Neural cell (in vitro differentiated cells): ENCODE results near the gene NUDC. TPM values are rescaled to one million over a fixed set of nuclear protein-coding genes. Genes with fewer than 3 reads are reported as not detected.
A peak's percentile ranks its signal among the peaks of the same experiment; 100 is the strongest.

Experiments used
- H2AFZ ChIP-seq: fragments of 200-600, 300-800 bp; sonication (generic), shearing (Covaris generic); 2 replicates; pipeline ENCODE4 v1.6.0; 2014; ENCODE audit warnings: low read depth, mild to moderate bottlenecking, antibody characterized with exemption, low read length, moderate library complexity
- H3F3A ChIP-seq: fragments of 200-600 bp; shearing (Covaris generic); 2 replicates; pipeline ENCODE4 v1.6.1; 2016; ENCODE audit warnings: mild to moderate bottlenecking, moderate library complexity, mixed read lengths, antibody characterized with exemption, low read length; ENCODE audit not compliant: insufficient read depth, poor library complexity, severe bottlenecking
- H3K27ac ChIP-seq: fragments of 200-600, 300-800 bp; sonication (generic), shearing (Covaris generic); 2 replicates; pipeline ENCODE4 v1.5.1; 2014; ENCODE audit warnings: mild to moderate bottlenecking, low read length, moderate library complexity
- H3K27me3 ChIP-seq: fragments of 300-800, 200-600 bp; sonication (generic), shearing (Covaris generic); 2 replicates; pipeline ENCODE4 v1.6.0; 2014; ENCODE audit warnings: mild to moderate bottlenecking, low read depth, low read length, moderate library complexity; ENCODE audit not compliant: insufficient read depth
- H3K36me3 ChIP-seq: fragments of 300-800, 200-600 bp; sonication (generic), shearing (Covaris generic); 2 replicates; pipeline ENCODE4 v1.5.1; 2014; ENCODE audit warnings: mild to moderate bottlenecking, antibody characterized with exemption, low read length, moderate library complexity; ENCODE audit not compliant: insufficient read depth
- H3K4me2 ChIP-seq: fragments of 300-800, 200-600 bp; sonication (generic), shearing (Covaris generic); 2 replicates; pipeline ENCODE4 v1.6.0; 2014; ENCODE audit warnings: mild to moderate bottlenecking, low read length
- H3K4me3 ChIP-seq: fragments of 300-800, 200-600 bp; sonication (generic), shearing (Covaris generic); 2 replicates; pipeline ENCODE4 v1.5.1; 2014; ENCODE audit warnings: mild to moderate bottlenecking, low read length, moderate library complexity
- H3K79me2 ChIP-seq: fragments of 200-600 bp; shearing (Covaris generic); replicated peaks from 2 replicates; pipeline ENCODE4 v1.6.0; 2014; ENCODE audit warnings: mild to moderate bottlenecking, low read length, moderate library complexity; ENCODE audit not compliant: insufficient read depth
- H3K9ac ChIP-seq: fragments of 300-800, 200-600 bp; sonication (generic), shearing (Covaris generic); 2 replicates; pipeline ENCODE4 v1.6.1; 2016; ENCODE audit warnings: mild to moderate bottlenecking, low read length, mixed read lengths
- H3K9me2 ChIP-seq: fragments of 200-600 bp; shearing (Covaris generic); 2 replicates; pipeline ENCODE4 v1.6.1; 2016; ENCODE audit warnings: mild to moderate bottlenecking, low read length, mixed read lengths; ENCODE audit not compliant: insufficient read depth
- H3K9me3 ChIP-seq: fragments of 200-600, 300-800 bp; sonication (generic), shearing (Covaris generic); 2 replicates; pipeline ENCODE4 v1.6.1; 2016; ENCODE audit warnings: mild to moderate bottlenecking, mixed run types, low read length, moderate library complexity, mixed read lengths
- H4K20me1 ChIP-seq: fragments of 200-600 bp; shearing (Covaris generic); 2 replicates; pipeline ENCODE4 v1.6.1; 2016; ENCODE audit warnings: mild to moderate bottlenecking, mixed run types; ENCODE audit not compliant: insufficient read depth
- EP300 ChIP-seq: fragments of 450-650 bp; conservative IDR thresholded peaks from 2 replicates; pipeline ENCODE4 v1.6.1; 2014; ENCODE audit warnings: antibody characterized with exemption, mild to moderate bottlenecking, moderate library complexity; ENCODE audit not compliant: poor library complexity, severe bottlenecking
- EZH2 ChIP-seq: fragments of 200-600, 300-800 bp; shearing (Covaris generic), sonication (generic); IDR thresholded peaks from 2 replicates; pipeline ENCODE4 v1.6.1; 2014; ENCODE audit warnings: antibody characterized with exemption, low read length, borderline replicate concordance, mild to moderate bottlenecking; ENCODE audit not compliant: insufficient read depth, poor library complexity, severe bottlenecking
- MXI1 ChIP-seq: fragments of 450-650 bp; conservative IDR thresholded peaks from 2 replicates; pipeline ENCODE4 v1.6.1; 2014; ENCODE audit warnings: antibody characterized with exemption, mild to moderate bottlenecking; ENCODE audit not compliant: poor library complexity, severe bottlenecking
- POLR2AphosphoS5 ChIP-seq: IDR thresholded peaks from 2 replicates; pipeline ENCODE4 v1.6.1; 2012
- RAD21 ChIP-seq: fragments of 450-650 bp; conservative IDR thresholded peaks from 2 replicates; pipeline ENCODE4 v1.6.1; 2014; ENCODE audit warnings: antibody characterized with exemption, mild to moderate bottlenecking, moderate library complexity
- SMC3 ChIP-seq: fragments of 450-650 bp; conservative IDR thresholded peaks from 2 replicates; pipeline ENCODE4 v1.6.1; 2014; ENCODE audit warnings: antibody characterized with exemption, mild to moderate bottlenecking, moderate library complexity; ENCODE audit not compliant: poor library complexity
- TAF1 ChIP-seq: IDR thresholded peaks from 2 replicates; pipeline ENCODE4 v1.6.1; 2012; ENCODE audit warnings: low read depth
- polyA plus RNA-seq: library from polyadenylated mRNA; depleted of rRNA; stranded (reverse); fragments of >200 nt; gene quantifications from 2 replicates; pipeline ENCODE4 v1.2.3, GENCODE V29; 2014
- TF ChIP-seq, protein P1 (sequence below): fragments of 450-650 bp; IDR thresholded peaks from 2 replicates; pipeline ENCODE4 v1.5.1; 2014; ENCODE audit warnings: antibody characterized with exemption, mild to moderate bottlenecking, moderate library complexity; ENCODE audit not compliant: poor library complexity, severe bottlenecking
- TF ChIP-seq, protein P2 (sequence below): IDR thresholded peaks from 2 replicates; pipeline ENCODE4 v1.6.1; 2012; ENCODE audit warnings: borderline replicate concordance

Gene NUDC
- polyA plus RNA-seq, 1 donor from 2014 or later = 20.6 TPM

- Histone ChIP-seq H3K79me2 (peaks cover 16% of the 10 kb centered on the region), H2AFZ (no peak overlapping the region), H3K27ac (no peak overlapping the region), H3K9me3 (no peaks in the 10 kb centered on the region), H3K9ac (peak overlapping the region; percentile 77), H3K27me3 (no peaks in the 10 kb centered on the region), H4K20me1 (no peaks in the 10 kb centered on the region), H3K4me3 (peak overlapping the region; percentile 80), H3K36me3 (no peaks in the 10 kb centered on the region), H3K4me2 (peak overlapping the region; percentile 65), H3F3A (no peaks in the 10 kb centered on the region), H3K9me2 (no peaks in the 10 kb centered on the region)
- TF ChIP-seq, protein P1, sequence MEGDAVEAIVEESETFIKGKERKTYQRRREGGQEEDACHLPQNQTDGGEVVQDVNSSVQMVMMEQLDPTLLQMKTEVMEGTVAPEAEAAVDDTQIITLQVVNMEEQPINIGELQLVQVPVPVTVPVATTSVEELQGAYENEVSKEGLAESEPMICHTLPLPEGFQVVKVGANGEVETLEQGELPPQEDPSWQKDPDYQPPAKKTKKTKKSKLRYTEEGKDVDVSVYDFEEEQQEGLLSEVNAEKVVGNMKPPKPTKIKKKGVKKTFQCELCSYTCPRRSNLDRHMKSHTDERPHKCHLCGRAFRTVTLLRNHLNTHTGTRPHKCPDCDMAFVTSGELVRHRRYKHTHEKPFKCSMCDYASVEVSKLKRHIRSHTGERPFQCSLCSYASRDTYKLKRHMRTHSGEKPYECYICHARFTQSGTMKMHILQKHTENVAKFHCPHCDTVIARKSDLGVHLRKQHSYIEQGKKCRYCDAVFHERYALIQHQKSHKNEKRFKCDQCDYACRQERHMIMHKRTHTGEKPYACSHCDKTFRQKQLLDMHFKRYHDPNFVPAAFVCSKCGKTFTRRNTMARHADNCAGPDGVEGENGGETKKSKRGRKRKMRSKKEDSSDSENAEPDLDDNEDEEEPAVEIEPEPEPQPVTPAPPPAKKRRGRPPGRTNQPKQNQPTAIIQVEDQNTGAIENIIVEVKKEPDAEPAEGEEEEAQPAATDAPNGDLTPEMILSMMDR = no peak
Measured at GRCh38 chr1:26922431-26922729, 837 bp downstream of the NUDC start.

DNA sequence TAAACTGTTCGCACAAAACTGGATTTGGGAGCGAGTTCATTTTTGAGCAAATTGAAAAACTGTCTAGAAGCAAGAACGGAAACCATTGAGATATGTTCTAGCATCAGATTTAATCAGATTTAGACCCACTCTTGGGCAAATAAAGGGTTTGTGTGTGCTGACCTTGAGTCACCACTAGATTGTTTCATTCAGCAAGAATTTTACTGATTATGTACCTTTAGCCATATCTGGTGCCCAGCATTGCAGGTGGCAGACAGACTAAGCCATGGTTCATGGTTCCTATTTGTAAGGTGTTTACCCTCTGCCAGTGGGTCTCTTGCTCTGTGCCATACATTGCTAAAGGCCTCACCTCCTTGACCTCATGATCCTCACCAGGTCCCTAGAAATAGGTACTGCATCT is 1.4 kb downstream of the NUDC start:
- Histone ChIP-seq H3K79me2 (peaks cover 16% of the 10 kb centered on the region), H3K9me3 (no peaks in the 10 kb centered on the region), H3K9me2 (no peaks in the 10 kb centered on the region), H3K27me3 (no peaks in the 10 kb centered on the region), H3F3A (no peaks in the 10 kb centered on the region), H3K36me3 (no peaks in the 10 kb centered on the region), H3K27ac (no peak overlapping the region), H3K4me2 (peak overlapping the region; percentile 65), H3K9ac (no peak overlapping the region), H2AFZ (no peak overlapping the region), H3K4me3 (peak overlapping the region; percentile 80), H4K20me1 (no peaks in the 10 kb centered on the region)
- TF ChIP-seq MXI1 (no peak), EP300 (no peak), SMC3 (no peak), TAF1 (no peak), POLR2AphosphoS5 (no peak), RAD21 (no peak), EZH2 (no peak)
- TF ChIP-seq, protein P1 = no peak
- TF ChIP-seq, protein P2, sequence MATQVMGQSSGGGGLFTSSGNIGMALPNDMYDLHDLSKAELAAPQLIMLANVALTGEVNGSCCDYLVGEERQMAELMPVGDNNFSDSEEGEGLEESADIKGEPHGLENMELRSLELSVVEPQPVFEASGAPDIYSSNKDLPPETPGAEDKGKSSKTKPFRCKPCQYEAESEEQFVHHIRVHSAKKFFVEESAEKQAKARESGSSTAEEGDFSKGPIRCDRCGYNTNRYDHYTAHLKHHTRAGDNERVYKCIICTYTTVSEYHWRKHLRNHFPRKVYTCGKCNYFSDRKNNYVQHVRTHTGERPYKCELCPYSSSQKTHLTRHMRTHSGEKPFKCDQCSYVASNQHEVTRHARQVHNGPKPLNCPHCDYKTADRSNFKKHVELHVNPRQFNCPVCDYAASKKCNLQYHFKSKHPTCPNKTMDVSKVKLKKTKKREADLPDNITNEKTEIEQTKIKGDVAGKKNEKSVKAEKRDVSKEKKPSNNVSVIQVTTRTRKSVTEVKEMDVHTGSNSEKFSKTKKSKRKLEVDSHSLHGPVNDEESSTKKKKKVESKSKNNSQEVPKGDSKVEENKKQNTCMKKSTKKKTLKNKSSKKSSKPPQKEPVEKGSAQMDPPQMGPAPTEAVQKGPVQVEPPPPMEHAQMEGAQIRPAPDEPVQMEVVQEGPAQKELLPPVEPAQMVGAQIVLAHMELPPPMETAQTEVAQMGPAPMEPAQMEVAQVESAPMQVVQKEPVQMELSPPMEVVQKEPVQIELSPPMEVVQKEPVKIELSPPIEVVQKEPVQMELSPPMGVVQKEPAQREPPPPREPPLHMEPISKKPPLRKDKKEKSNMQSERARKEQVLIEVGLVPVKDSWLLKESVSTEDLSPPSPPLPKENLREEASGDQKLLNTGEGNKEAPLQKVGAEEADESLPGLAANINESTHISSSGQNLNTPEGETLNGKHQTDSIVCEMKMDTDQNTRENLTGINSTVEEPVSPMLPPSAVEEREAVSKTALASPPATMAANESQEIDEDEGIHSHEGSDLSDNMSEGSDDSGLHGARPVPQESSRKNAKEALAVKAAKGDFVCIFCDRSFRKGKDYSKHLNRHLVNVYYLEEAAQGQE = no peak
